ENCODE measurements around the gene SYNGR2.

SYNGR2 gene

DNA sequence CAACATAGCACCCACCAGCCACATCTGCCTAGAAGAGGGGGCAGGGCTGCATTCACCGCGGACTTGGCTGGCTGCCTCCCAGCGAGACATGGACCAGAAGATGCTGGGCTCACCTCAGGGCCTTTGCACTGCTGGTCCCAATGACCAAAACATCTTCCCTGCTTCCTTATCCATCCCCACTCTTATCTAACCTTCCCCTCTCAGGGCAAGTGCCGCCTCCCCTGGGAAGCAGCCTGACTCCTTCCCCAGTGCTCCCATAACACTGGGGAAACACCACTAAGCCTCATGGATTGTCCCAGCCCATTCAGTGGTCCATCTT is 45.5 kb upstream of the SYNGR2 start:
- H3K4me3 ChIP-seq (ENCODE audit: control insufficient read depth, low read depth, low read length) = no peak overlapping the region
- TF ChIP-seq, protein P1, sequence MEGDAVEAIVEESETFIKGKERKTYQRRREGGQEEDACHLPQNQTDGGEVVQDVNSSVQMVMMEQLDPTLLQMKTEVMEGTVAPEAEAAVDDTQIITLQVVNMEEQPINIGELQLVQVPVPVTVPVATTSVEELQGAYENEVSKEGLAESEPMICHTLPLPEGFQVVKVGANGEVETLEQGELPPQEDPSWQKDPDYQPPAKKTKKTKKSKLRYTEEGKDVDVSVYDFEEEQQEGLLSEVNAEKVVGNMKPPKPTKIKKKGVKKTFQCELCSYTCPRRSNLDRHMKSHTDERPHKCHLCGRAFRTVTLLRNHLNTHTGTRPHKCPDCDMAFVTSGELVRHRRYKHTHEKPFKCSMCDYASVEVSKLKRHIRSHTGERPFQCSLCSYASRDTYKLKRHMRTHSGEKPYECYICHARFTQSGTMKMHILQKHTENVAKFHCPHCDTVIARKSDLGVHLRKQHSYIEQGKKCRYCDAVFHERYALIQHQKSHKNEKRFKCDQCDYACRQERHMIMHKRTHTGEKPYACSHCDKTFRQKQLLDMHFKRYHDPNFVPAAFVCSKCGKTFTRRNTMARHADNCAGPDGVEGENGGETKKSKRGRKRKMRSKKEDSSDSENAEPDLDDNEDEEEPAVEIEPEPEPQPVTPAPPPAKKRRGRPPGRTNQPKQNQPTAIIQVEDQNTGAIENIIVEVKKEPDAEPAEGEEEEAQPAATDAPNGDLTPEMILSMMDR (IDR thresholded peaks at IDR 0.05; ENCODE audit: control insufficient read depth, insufficient read depth, low read depth, low read length, missing control alignments) = no peak
- DNase-seq (ENCODE audit: low read depth) = no peak

DNA sequence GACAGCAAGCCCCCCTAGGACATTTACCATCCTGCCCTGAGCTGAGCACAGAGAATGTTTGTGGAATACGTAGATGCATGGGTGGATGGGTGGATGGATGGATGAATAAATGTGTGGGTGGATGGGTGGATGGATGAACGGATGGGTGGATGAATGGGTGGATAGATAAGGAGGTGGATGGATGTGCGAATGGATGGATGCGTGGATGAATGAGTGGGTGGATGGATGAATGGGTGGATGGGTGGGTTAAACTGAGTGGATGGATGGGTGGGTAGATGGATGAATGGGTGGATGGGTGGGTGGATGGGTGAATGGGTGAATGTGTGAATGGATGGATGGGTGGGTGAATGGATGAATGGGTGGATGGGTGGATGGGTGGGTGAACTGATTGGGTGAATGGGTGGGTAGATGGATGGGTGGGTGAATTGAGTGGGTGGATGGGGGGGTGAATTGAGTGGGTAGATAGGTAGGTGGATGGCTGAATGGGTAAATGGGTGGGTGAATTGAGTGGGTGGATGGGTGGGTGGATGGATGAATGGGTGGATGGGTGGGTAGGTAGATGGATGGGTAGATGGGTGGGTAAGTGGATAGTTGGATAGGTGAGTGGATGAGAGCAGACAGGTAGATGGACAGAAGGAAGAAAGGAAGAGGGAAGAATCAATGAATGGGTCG is 45.0 kb upstream of the SYNGR2 start:
- H3K4me3 ChIP-seq (ENCODE audit: control insufficient read depth, low read depth, low read length) = no peak overlapping the region
- TF ChIP-seq, protein P1 (IDR thresholded peaks at IDR 0.05; ENCODE audit: control insufficient read depth, insufficient read depth, low read depth, low read length, missing control alignments) = no peak
- no peak for DNase-seq (ENCODE audit: low read depth)

DNA sequence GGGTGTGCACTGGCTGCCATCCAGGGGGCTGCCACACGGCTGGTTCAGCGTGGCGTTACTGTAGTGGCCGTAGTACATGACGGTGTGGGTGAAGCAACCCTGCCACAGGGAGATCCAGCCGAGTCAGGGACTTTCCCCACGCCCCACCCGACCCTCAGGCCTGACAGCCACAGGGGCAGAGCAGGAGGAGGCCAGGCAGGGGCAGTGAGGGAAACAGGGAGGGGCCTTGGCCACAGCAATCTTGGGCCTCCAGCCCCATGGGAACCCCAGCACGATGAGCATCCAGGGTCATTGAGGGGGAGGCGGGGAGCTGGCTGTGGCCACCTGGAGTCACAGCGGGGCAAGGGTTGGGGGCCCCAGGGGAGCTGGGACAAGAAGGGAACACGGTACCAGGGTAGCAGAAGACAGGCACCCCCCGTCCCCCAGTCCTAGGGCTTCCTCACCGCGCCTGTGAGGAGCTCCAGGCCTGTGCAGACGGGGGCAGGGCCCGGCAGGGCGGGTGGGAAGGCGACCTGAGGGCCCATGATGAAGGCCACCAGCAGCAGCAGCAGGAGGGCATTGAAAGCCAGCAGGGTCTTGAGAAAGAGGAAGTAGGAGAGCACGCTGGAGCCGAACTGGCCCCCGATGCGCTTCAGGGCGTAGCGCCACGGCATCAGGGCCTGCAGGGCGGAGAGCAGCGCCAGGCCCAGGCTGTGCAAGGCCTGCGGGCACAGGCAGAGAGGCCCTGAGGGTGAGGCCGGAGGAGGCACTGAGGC is 44.1 kb upstream of the SYNGR2 start:
- no peak overlapping the region for H3K4me3 ChIP-seq (ENCODE audit: control insufficient read depth, low read depth, low read length)
- TF ChIP-seq, protein P1 (IDR thresholded peaks at IDR 0.05; ENCODE audit: control insufficient read depth, insufficient read depth, low read depth, low read length, missing control alignments) = no peak
- DNase-seq (ENCODE audit: low read depth) = no peak

DNA sequence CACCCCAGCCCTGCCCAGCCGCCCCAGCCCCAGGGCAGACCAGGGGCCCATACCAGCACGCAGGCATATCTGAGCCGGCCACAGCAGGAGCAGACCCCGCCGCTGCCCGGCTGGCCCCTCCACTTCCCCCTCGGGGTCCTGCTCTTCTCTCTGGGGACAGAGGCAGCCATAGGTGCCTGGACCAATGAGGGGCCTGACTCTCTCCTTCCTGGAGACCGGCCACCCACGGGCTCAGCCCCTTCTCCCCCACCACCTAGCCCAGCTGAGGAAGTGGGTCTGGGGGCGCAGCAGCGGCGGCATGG is 43.6 kb upstream of the SYNGR2 start:
- TF ChIP-seq, protein P1 (IDR thresholded peaks at IDR 0.05; ENCODE audit: control insufficient read depth, insufficient read depth, low read depth, low read length, missing control alignments) = no peak
- H3K4me3 ChIP-seq (ENCODE audit: control insufficient read depth, low read depth, low read length) = no peak overlapping the region
- DNase-seq (ENCODE audit: low read depth) = no peak

DNA sequence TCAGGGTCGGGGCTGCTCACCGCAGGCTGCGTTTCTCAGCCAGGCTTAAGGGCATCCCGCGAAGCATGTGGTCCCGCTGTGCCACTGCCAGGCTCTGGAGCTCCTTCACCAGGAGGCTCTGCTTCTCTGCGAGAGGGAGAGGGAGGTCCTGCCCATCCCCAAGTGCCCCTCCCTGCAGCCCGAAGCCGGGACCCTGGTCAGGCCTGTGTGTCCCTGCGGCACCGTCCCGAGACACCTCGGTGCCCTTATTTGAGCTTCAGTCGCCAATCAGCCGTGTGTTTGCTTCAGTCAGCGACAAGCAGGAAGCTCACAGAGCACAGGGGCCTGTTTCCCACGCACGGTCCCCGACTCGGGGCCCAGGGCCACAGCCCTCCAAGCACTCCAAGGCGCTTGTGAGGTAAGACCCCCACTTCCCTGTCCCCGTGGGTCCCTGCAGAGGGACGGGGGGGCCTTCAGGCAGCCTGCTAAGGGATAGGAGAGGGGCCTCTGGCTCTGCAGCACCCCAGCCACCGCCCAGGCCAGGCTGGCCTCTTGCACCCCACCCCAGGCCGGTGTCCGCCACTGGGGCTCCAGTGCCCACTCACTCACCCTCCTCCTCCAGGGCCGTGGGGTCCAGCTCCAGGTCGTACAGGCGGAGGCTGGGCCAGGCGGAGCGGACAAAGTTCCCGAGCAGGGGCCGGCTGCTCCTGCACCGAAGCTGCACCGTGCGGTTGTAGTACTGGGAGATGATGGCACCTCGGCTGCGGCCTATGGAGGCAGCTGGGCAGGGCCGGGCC is 43.1 kb upstream of the SYNGR2 start:
- DNase-seq (ENCODE audit: low read depth) = no peak
- H3K4me3 ChIP-seq (ENCODE audit: control insufficient read depth, low read depth, low read length) = no peak overlapping the region
- TF ChIP-seq, protein P1 (IDR thresholded peaks at IDR 0.05; ENCODE audit: control insufficient read depth, insufficient read depth, low read depth, low read length, missing control alignments) = no peak

DNA sequence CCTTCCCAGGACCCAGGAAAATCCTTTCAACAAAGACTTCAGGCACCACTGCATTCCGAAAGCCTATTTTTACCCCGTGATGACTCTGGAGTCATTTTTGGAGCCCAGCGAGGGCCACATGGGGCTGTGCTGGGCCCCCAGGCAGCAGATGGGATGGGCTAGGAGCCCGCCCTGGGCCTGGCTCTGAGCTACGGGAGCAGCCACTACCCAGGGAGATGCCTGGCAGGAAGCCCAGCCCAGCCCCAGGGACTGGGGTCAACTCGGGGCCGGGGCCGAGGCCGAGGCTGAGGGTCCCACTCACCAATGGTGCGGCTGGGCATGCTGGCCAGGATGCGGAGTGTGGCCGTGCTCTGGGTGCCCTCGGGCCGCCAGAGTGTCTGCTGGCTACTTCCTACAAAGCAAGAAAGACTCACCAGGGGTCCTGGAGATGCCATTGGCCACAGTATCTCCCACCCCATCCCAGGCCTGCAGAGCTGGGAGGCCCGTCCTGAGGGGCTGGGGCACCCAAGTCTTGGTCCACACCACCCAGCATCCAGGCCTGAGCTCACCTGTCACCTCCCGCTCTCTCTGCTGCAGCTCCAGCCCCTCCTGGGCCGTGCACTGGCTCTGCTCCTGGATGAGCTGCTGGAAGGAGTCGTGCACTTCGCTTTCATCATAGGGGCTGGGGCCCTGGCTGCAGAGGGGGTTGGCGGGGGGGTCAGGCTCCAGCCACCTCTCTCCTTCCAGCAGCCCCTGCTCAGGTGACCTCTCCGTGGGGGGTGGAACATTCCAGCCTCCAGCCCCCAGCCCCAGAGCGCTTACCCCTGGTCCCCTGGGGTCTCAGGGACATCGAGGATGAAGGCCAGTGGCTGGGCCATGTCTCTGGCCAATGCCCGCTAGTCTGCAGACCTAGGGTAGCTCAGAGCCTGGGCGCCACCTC is 42.1 kb upstream of the SYNGR2 start:
- H3K4me3 ChIP-seq (ENCODE audit: control insufficient read depth, low read depth, low read length) = no peak overlapping the region
- TF ChIP-seq, protein P1 (IDR thresholded peaks at IDR 0.05; ENCODE audit: control insufficient read depth, insufficient read depth, low read depth, low read length, missing control alignments) = no peak
- DNase-seq (ENCODE audit: low read depth) = no peak

Measured in AG09309 (cell line).